ENCODE results near the gene TSPY4. TPM values are rescaled to one million over a fixed set of nuclear protein-coding genes. Genes with fewer than 3 reads are reported as not detected.
"Not testable (repeated sequence)": the region's sequence is repeated elsewhere in the genome, so short reads cannot be mapped to it uniquely, and the experiment has no call there.

The TSPY4 gene
- total RNA-seq (2013; cell fraction: nucleolus; rRNA removed), result not detected in 2 replicates
- total RNA-seq (2014; rRNA removed) (not detected in 2 replicates), total RNA-seq (2014; rRNA removed; fragmentation: Illumina TruSeq; extraction: Trizol) (not detected in 2 replicates), total RNA-seq (2021) (not detected in 2 replicates), polyA plus RNA-seq (2011; rRNA removed) (not detected in 2 replicates), polyA plus RNA-seq (2014; fragmentation: Illumina TruSeq; extraction: Trizol) (not detected in 2 replicates), polyA plus RNA-seq (2014; fragmentation: Nextera tagmentation; extraction: Ambion mirVana) (not detected), polyA plus RNA-seq (2014; rRNA removed) (not detected in 2 replicates), polyA plus RNA-seq (2016; fragmentation: Nextera tagmentation; extraction: Ambion mirVana) (not detected), polyA minus RNA-seq (2011; rRNA and poly(A)+ RNA removed) (not detected in 2 replicates), Bru-seq, nascent RNA (not detected), BruChase-seq, experiment 1, labeled RNA remaining after a 6-hour chase (not detected), BruChase-seq, experiment 2, labeled RNA remaining after a 2-hour chase (not detected)
- polyA plus RNA-seq (2011; ENCODE audit: low read depth), result not detected
- polyA plus RNA-seq (2011; cell fraction: cytosol; rRNA removed), result not detected in 2 replicates
- not detected in 2 replicates for polyA plus RNA-seq (2011; cell fraction: nucleus; rRNA removed)
- not detected in 2 replicates for polyA plus RNA-seq (2012)
- not detected in 2 replicates for polyA minus RNA-seq (2011; cell fraction: cytosol; rRNA and poly(A)+ RNA removed)
- not detected in 2 replicates for polyA minus RNA-seq (2011; cell fraction: nucleus; rRNA and poly(A)+ RNA removed)
- long read RNA-seq, experiment 1, result 0 reads
- long read RNA-seq, experiment 2, result 0 reads

GRCh38 chrY:9337164-9337563, at the start of gene TSPY4:
TSS of gene TSPY4 (plus strand) at chrY:9337464. CDS start at chrY:9337510, 46 bp downstream.
- CTCF ChIA-PET; H3K79me2 ChIP-seq (ENCODE audit: control insufficient read depth, insufficient read depth, low read length); H3K4me2 ChIP-seq (ENCODE audit: control insufficient read depth, insufficient read depth); H3K36me3 ChIP-seq (ENCODE audit: control insufficient read depth in 2 of 2, insufficient read depth in 2 of 2, low read length in 1 of 2); FAIRE-seq; H4K20me1 ChIP-seq (ENCODE audit: control insufficient read depth, insufficient read depth); H3K4me3 ChIP-seq; DNase-seq (ENCODE audit: low read depth, low spot score); POLR2A ChIA-PET; ATAC-seq; in situ Hi-C loops (cut with MboI); intact Hi-C loops (cut with micrococcal nuclease; ENCODE audit: unreplicated experiment); H2AFZ ChIP-seq (ENCODE audit: control insufficient read depth, low read depth, low read length); H3K27me3 ChIP-seq (replicated peaks in 1 of 2; ENCODE audit: control insufficient read depth in 2 of 2, insufficient read depth in 2 of 2, low read length in 1 of 2); SMC1A ChIA-PET (ENCODE audit: uncharacterized antibody, unreplicated experiment); H3K27ac ChIP-seq (ENCODE audit: control insufficient read depth, insufficient read depth); H3K9me3 ChIP-seq (replicated peaks; ENCODE audit: control insufficient read depth, insufficient read depth, low read length); H3K9ac ChIP-seq (ENCODE audit: control insufficient read depth, insufficient read depth, low read length); RAD21 ChIA-PET (ENCODE audit: unreplicated experiment); H3K4me1 ChIP-seq (ENCODE audit: control insufficient read depth, insufficient read depth, low read length); BruUV-seq (replicated peaks): not testable (repeated sequence)
- no CpG with 5 or more reads among the region's 26 CpGs for WGBS (ENCODE audit: insufficient coverage, insufficient replicate concordance, low lambda C conversion rate, missing lambda C conversion rate)

- Histone ChIP-seq H3K4me1 (ENCODE audit: control insufficient read depth, insufficient read depth, low read length) (no peaks in the 10 kb centered on the region), H4K20me1 (ENCODE audit: control insufficient read depth, insufficient read depth) (no peaks in the 10 kb centered on the region), H2AFZ (ENCODE audit: control insufficient read depth, low read depth, low read length) (no peak overlapping the region), H3K9me3 (replicated peaks; ENCODE audit: control insufficient read depth, insufficient read depth, low read length) (no peaks in the 10 kb centered on the region), H3K4me3 (no peak overlapping the region), H3K27ac (ENCODE audit: control insufficient read depth, insufficient read depth) (no peak overlapping the region), H3K79me2 (ENCODE audit: control insufficient read depth, insufficient read depth, low read length) (no peaks in the 10 kb centered on the region), H3K27me3 (replicated peaks in 1 of 2; ENCODE audit: control insufficient read depth in 2 of 2, insufficient read depth in 2 of 2, low read length in 1 of 2) (no peaks in the 10 kb centered on the region), H3K36me3 (ENCODE audit: control insufficient read depth in 2 of 2, insufficient read depth in 2 of 2, low read length in 1 of 2) (no peaks in the 10 kb centered on the region), H3K9ac (ENCODE audit: control insufficient read depth, insufficient read depth, low read length) (no peak overlapping the region), H3K4me2 (ENCODE audit: control insufficient read depth, insufficient read depth) (no peak overlapping the region)
- ChIA-PET CTCF (no interaction called here), RAD21 (ENCODE audit: unreplicated experiment) (no interaction called here), POLR2A (no interaction called here), SMC1A (ENCODE audit: uncharacterized antibody, unreplicated experiment) (no interaction called here)
- FAIRE-seq (no peak), ATAC-seq (no peak), DNase-seq (ENCODE audit: low read depth, low spot score) (no peak)
- WGBS (ENCODE audit: insufficient coverage, insufficient replicate concordance, low lambda C conversion rate, missing lambda C conversion rate), result no CpG with 5 or more reads among the region's 7 CpGs
- no TSS peak for BruUV-seq (replicated peaks)
- in situ Hi-C loops (cut with MboI), result no loop called here
- intact Hi-C loops (cut with micrococcal nuclease; ENCODE audit: unreplicated experiment), result no loop called here
- no peak for TF ChIP-seq NFXL1 (IDR thresholded peaks at IDR 0.05; ENCODE audit: borderline replicate concordance)
- TF ChIP-seq DPF2 (IDR thresholded peaks at IDR 0.05), result no peak
- TF ChIP-seq BCLAF1 (IDR thresholded peaks at IDR 0.05), result no peak
- TF ChIP-seq CTCF (IDR thresholded peaks at IDR 0.05 in 2 of 3, conservative IDR thresholded peaks at IDR 0.05 in 1 of 3; ENCODE audit: control insufficient read depth in 2 of 3, extremely low read depth in 1 of 3, insufficient read depth in 1 of 3, low read depth in 3 of 3, low read length in 3 of 3), result no peak
- TF ChIP-seq SREBF2 (IDR thresholded peaks at IDR 0.05; ENCODE audit: low read length), result no peak
- no peak for TF ChIP-seq FOXK2 (IDR thresholded peaks at IDR 0.05)
- TF ChIP-seq CHD1 (IDR thresholded peaks at IDR 0.05; ENCODE audit: low read depth, low read length), result no peak
Measured at GRCh38 chrY:9320996-9321395, 16.3 kb upstream of the TSPY4 start.
